Measurements from ENCODE around the gene TGFB1I1. TPM values are rescaled to one million over a fixed set of nuclear protein-coding genes. Genes with fewer than 3 reads are reported as not detected.
"Not testable (repeated sequence)": the region's sequence is repeated elsewhere in the genome, so short reads cannot be mapped to it uniquely, and the experiment has no call there.

TGFB1I1 gene
- total and polyA plus RNA-seq, 2 of the 4 experiments (the other 2 are of a cell fraction), result 24.9 to 128 TPM

GRCh38 chr16:31484048-31484447 lies 12.1 kb downstream of the TGFB1I1 start:
- H3K36me3 ChIP-seq (ENCODE audit: control insufficient read depth, insufficient read depth, low read length); H3K27me3 ChIP-seq (ENCODE audit: control insufficient read depth, insufficient read depth, low read length); H3K9me1 ChIP-seq (ENCODE audit: insufficient read depth, low read length); dilution Hi-C loops (cut with HindIII; ENCODE audit: low sequenced_read_pairs, unreplicated experiment); in situ Hi-C loops (cut with MboI; ENCODE audit: low sequenced_read_pairs); POLR2A ChIA-PET (ENCODE audit: unreplicated experiment); H4K91ac ChIP-seq (ENCODE audit: insufficient read depth, low read depth, low read length); H3K14ac ChIP-seq (replicated peaks; ENCODE audit: low read depth, low read length); H2BK15ac ChIP-seq (ENCODE audit: low read depth, low read length); H2BK20ac ChIP-seq (ENCODE audit: low read depth, low read length); CTCF ChIA-PET; H3K4ac ChIP-seq (ENCODE audit: low read depth, low read length); H2AK5ac ChIP-seq (ENCODE audit: low read depth, low read length); H3K18ac ChIP-seq (ENCODE audit: low read depth, low read length); H4K5ac ChIP-seq (ENCODE audit: low read depth, low read length); H3K4me1 ChIP-seq (ENCODE audit: control insufficient read depth, insufficient read depth, low read length); H2BK5ac ChIP-seq (ENCODE audit: low read depth, low read length, poor library complexity, severe bottlenecking); H2AFZ ChIP-seq (replicated peaks; ENCODE audit: low read length, poor library complexity); H2AK9ac ChIP-seq (replicated peaks; ENCODE audit: low read depth, low read length, poor library complexity); H3K9me3 ChIP-seq (ENCODE audit: control insufficient read depth, insufficient read depth, low read length); H4K20me1 ChIP-seq (ENCODE audit: insufficient read depth, low read length); BruUV-seq (replicated peaks); H3K9ac ChIP-seq (ENCODE audit: low read depth, low read length); H3K56ac ChIP-seq (ENCODE audit: extremely low read depth, insufficient read depth, low read length); ATAC-seq (ENCODE audit: low read depth); H2BK120ac ChIP-seq (ENCODE audit: low read depth, low read length); H3K27ac ChIP-seq (ENCODE audit: insufficient read depth, low read length); DNase-seq; H3K4me2 ChIP-seq (ENCODE audit: low read depth, low read length); H4K8ac ChIP-seq (ENCODE audit: low read depth in 2 of 2, low read length in 2 of 2); H3K79me1 ChIP-seq (ENCODE audit: low read depth in 1 of 2, low read length in 2 of 2); H3K4me3 ChIP-seq (ENCODE audit: insufficient read depth, low read depth, low read length); H3K23ac ChIP-seq (ENCODE audit: low read depth, low read length); intact Hi-C loops (cut with micrococcal nuclease): not testable (repeated sequence)
- WGBS, 2 experiments (ENCODE audit: extremely low coverage in 2 of 2, insufficient read length in 1 of 2), result no CpG with 5 or more reads among the region's 4 CpGs
